HG03520 (cell line): ENCODE data around the gene CCDC92.

Experiments used
- ATAC-seq: cut with Tn5 transposase; IDR thresholded peaks from one replicate; pipeline ENCODE4 v1.9.1; 2021; ENCODE audit warnings: mild to moderate bottlenecking, moderate library complexity; ENCODE audit not compliant: unreplicated experiment

CCDC92 gene

GRCh38 chr12:124002021-124002644, 29.5 kb upstream of the CCDC92 start:
- no peak for ATAC-seq

GRCh38 chr12:124001343-124001742, 28.7 kb upstream of the CCDC92 start:
- no peak for ATAC-seq

GRCh38 chr12:124000111-124000510, 27.5 kb upstream of the CCDC92 start:
- no peak for ATAC-seq

- ATAC-seq = no peak
Measured at GRCh38 chr12:123998991-123999359, 26.3 kb upstream of the CCDC92 start.

GRCh38 chr12:123998344-123998990, 25.8 kb upstream of the CCDC92 start:
- ATAC-seq = no peak

- ATAC-seq = no peak
Measured at GRCh38 chr12:123997908-123998307, 25.3 kb upstream of the CCDC92 start.

- ATAC-seq = no peak
Measured at GRCh38 chr12:123997033-123997822, 24.6 kb upstream of the CCDC92 start.

- ATAC-seq = no peak
Measured at GRCh38 chr12:123996581-123996980, 23.9 kb upstream of the CCDC92 start.

- ATAC-seq = no peak
Measured at GRCh38 chr12:123995023-123995748, 22.6 kb upstream of the CCDC92 start.

GRCh38 chr12:123992118-123992825, 19.6 kb upstream of the CCDC92 start:
- ATAC-seq = no peak

- no peak for ATAC-seq
Measured at GRCh38 chr12:123991372-123991951, 18.8 kb upstream of the CCDC92 start.

GRCh38 chr12:123990511-123990910, 17.9 kb upstream of the CCDC92 start:
- ATAC-seq = no peak

- ATAC-seq = no peak
Measured at GRCh38 chr12:123989753-123990152, 17.1 kb upstream of the CCDC92 start.

- no peak for ATAC-seq
Measured at GRCh38 chr12:123989168-123989567, 16.5 kb upstream of the CCDC92 start.

- ATAC-seq = no peak
Measured at GRCh38 chr12:123987022-123987421, 14.4 kb upstream of the CCDC92 start.

GRCh38 chr12:123986374-123986965, 13.8 kb upstream of the CCDC92 start:
- no peak for ATAC-seq

GRCh38 chr12:123984903-123985302, 12.3 kb upstream of the CCDC92 start:
- no peak for ATAC-seq

GRCh38 chr12:123983822-123984485, 11.3 kb upstream of the CCDC92 start:
- no peak for ATAC-seq

- ATAC-seq = no peak
Measured at GRCh38 chr12:123982269-123982668, 9.6 kb upstream of the CCDC92 start.
